SK-N-SH (cell line): Measurements from ENCODE around the gene MAML3.

Experiments used
- CTCF ChIP-seq: fragments of 200-600 bp; sonication (generic); IDR thresholded peaks from 2 replicates; pipeline ENCODE4 v1.6.1; 2017; ENCODE audit warnings: antibody characterized with exemption, mild to moderate bottlenecking, moderate library complexity
- EZH2phosphoT487 ChIP-seq: fragments of 200-600 bp; sonication (generic); IDR thresholded peaks from 2 replicates; pipeline ENCODE4 v1.6.1; 2017; ENCODE audit warnings: low read depth, mixed run types, mild to moderate bottlenecking, antibody characterized with exemption, moderate library complexity, borderline replicate concordance
- NFIC ChIP-seq: IDR thresholded peaks from 2 replicates; pipeline ENCODE4 v1.4.0; 2012; ENCODE audit warnings: borderline replicate concordance
- POLR2AphosphoS5 ChIP-seq: IDR thresholded peaks from 2 replicates; pipeline ENCODE4 v1.6.1; 2012; ENCODE audit warnings: low read depth, low read length
- RCOR1 ChIP-seq: fragments of 150-350 bp; IDR thresholded peaks from 2 replicates; pipeline ENCODE4 v1.6.1; 2017; ENCODE audit warnings: antibody characterized with exemption, low read length
- RFX5 ChIP-seq: IDR thresholded peaks from 2 replicates; pipeline ENCODE4 v1.6.1; 2012; ENCODE audit warnings: mild to moderate bottlenecking, improper control_type of control experiment, low read length
- TAF1 ChIP-seq: IDR thresholded peaks from 2 replicates; pipeline ENCODE4 v1.6.1; 2012; ENCODE audit warnings: low read depth, mild to moderate bottlenecking, low read length, moderate library complexity, borderline replicate concordance
- TCF12 ChIP-seq: IDR thresholded peaks from 2 replicates; pipeline ENCODE4 v1.4.0; 2012
- ZBTB33 ChIP-seq: IDR thresholded peaks from 2 replicates; pipeline ENCODE4 v1.4.0; 2012; ENCODE audit warnings: low read depth, borderline replicate concordance

- TF ChIP-seq CTCF (no peak), TCF12 (no peak), NFIC (no peak), POLR2AphosphoS5 (no peak), RFX5 (no peak; the same call in 1 of the 2 replicates), TAF1 (no peak), RCOR1 (no peak; the same call in 1 of the 2 replicates), ZBTB33 (no peak), EZH2phosphoT487 (no peak)
Observed at GRCh38 chr4:139902321-139903320, 251.4 kb downstream of the MAML3 start.
